VCaP (cell line): ENCODE results near the gene CMC2.

Experiments
- H3K27ac ChIP-seq: fragments of 450-650 bp; 2 replicates; pipeline ENCODE4 v1.5.1; 2017
- CTCF ChIP-seq: fragments of 450-650 bp; conservative IDR thresholded peaks from 2 replicates; pipeline ENCODE4 v1.5.1; 2017; ENCODE audit warnings: mild to moderate bottlenecking, moderate library complexity

Gene CMC2

GRCh38 chr16:80992676-80993293, 13.9 kb downstream of the CMC2 start:
- H3K27ac ChIP-seq, result no peak overlapping the region
- no peak for TF ChIP-seq CTCF

GRCh38 chr16:80991792-80992430, 14.8 kb downstream of the CMC2 start:
- no peak for TF ChIP-seq CTCF
- no peak overlapping the region for H3K27ac ChIP-seq

GRCh38 chr16:80990978-80991377, 15.7 kb downstream of the CMC2 start:
- H3K27ac ChIP-seq, result no peak overlapping the region
- TF ChIP-seq CTCF, result no peak

GRCh38 chr16:80990577-80990976, 16.1 kb downstream of the CMC2 start:
- TF ChIP-seq CTCF, result no peak
- H3K27ac ChIP-seq, result peak overlapping the region; percentile 32; the same call in 1 of the 2 replicates

- TF ChIP-seq CTCF, result no peak
- H3K27ac ChIP-seq, result peak overlapping the region; percentile 32; the same call in 1 of the 2 replicates
Measured at GRCh38 chr16:80989801-80990200, 16.9 kb downstream of the CMC2 start.

GRCh38 chr16:80988756-80989155, 17.9 kb downstream of the CMC2 start:
- peak; percentile 24 for TF ChIP-seq CTCF
- H3K27ac ChIP-seq, result peak overlapping the region; percentile 63; the same call in 1 of the 2 replicates

GRCh38 chr16:80986557-80986956, 20.1 kb downstream of the CMC2 start:
- no peak for TF ChIP-seq CTCF

More at GRCh38 chr16:80986557-80986956, 20.1 kb downstream of the CMC2 start:
- H3K27ac ChIP-seq, result peak overlapping the region; percentile 63
